MCF 10A (cell line): ENCODE data around the gene PNPLA1. TPM values are rescaled to one million over a fixed set of nuclear protein-coding genes. Genes with fewer than 3 reads are reported as not detected.

ENCODE experiments used
- BruUV-seq: library from RNA; stranded (reverse); fragments of 400-500 nt; replicated peaks from 2 replicates; lab custom pipeline; 2021; lab: Mats Ljungman, UMichigan
- CTCF ChIA-PET: fragments of 300-600 bp; sonication (Branson Sonifier 250); formaldehyde crosslinking; extraction: SDS; loops from one replicate; lab custom pipeline; 2021; ENCODE audit warnings: antibody characterized with exemption, inconsistent platforms; lab: Yijun Ruan, JAX
- POLR2A ChIA-PET: fragments of 300-600, 350-650 bp; sonication (Branson Sonifier 250); formaldehyde crosslinking; extraction: SDS; loops from one replicate; lab custom pipeline; 2020; ENCODE audit warnings: antibody characterized with exemption, inconsistent platforms; lab: Yijun Ruan, JAX
- DNase-seq: peaks from one replicate; pipeline ENCODE4 v3.0.0-alpha.2; 2018; ENCODE audit not compliant: unreplicated experiment
- H3K27ac Mint-ChIP-seq: one replicate; pipeline ENCODE4 v1.8.0; 2022; ENCODE audit warnings: mild to moderate bottlenecking, low read depth, mixed read lengths; ENCODE audit not compliant: unreplicated experiment
- H3K27me3 Mint-ChIP-seq: one replicate; pipeline ENCODE4 v1.8.0; 2022; ENCODE audit warnings: mixed read lengths; ENCODE audit not compliant: insufficient read depth, unreplicated experiment
- H3K36me3 Mint-ChIP-seq: one replicate; pipeline ENCODE4 v1.8.0; 2022; ENCODE audit warnings: mild to moderate bottlenecking, moderate library complexity, mixed read lengths; ENCODE audit not compliant: insufficient read depth, unreplicated experiment
- H3K4me1 Mint-ChIP-seq: one replicate; pipeline ENCODE4 v1.8.0; 2022; ENCODE audit warnings: mixed read lengths; ENCODE audit not compliant: insufficient read depth, unreplicated experiment
- H3K4me3 Mint-ChIP-seq: one replicate; pipeline ENCODE4 v1.8.0; 2022; ENCODE audit warnings: mild to moderate bottlenecking, moderate library complexity, mixed read lengths; ENCODE audit not compliant: unreplicated experiment
- H3K9me3 Mint-ChIP-seq: one replicate; pipeline ENCODE4 v1.8.0; 2022; ENCODE audit warnings: mixed read lengths; ENCODE audit not compliant: unreplicated experiment
- intact Hi-C: fragments of 100-400 bp; cut with micrococcal nuclease; formaldehyde crosslinking; loops from 2 replicates; pipeline ENCODE4 v1.14.1; 2022
- total RNA-seq: library from RNA; stranded (reverse); gene quantifications from 2 replicates; pipeline ENCODE4 v1.2.3, GENCODE V29; 2022
- TF ChIP-seq, protein P1 (sequence below): fragments of 200-600 bp; IDR thresholded peaks from one replicate; pipeline ENCODE4 v1.8.0; 2022; ENCODE audit warnings: antibody characterized with exemption, mild to moderate bottlenecking; ENCODE audit not compliant: unreplicated experiment

The PNPLA1 gene
- total RNA-seq, 1 experiment from 2014 or later, result not detected

DNA sequence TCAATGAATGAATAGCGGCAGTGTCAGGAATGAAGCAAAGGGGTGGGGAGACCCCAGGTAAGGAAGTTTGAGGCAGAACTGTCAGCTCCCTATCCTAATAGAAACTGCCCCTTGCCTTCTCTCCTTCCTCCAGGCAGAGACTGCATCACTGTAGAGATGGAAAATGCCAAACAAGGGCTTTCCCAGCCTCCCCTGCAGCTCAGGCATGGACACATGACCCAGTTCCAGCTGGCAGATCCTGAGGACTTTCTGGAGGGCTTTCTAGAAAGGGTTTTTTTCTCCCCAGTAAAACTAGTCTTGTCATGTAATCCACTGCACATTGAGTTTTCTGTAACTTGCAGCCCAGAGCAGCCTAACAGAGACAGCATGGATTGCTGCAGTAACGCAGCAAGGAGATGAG is 17.9 kb upstream of the PNPLA1 start:
- DNase-seq, result no peak
- TF ChIP-seq, protein P1, sequence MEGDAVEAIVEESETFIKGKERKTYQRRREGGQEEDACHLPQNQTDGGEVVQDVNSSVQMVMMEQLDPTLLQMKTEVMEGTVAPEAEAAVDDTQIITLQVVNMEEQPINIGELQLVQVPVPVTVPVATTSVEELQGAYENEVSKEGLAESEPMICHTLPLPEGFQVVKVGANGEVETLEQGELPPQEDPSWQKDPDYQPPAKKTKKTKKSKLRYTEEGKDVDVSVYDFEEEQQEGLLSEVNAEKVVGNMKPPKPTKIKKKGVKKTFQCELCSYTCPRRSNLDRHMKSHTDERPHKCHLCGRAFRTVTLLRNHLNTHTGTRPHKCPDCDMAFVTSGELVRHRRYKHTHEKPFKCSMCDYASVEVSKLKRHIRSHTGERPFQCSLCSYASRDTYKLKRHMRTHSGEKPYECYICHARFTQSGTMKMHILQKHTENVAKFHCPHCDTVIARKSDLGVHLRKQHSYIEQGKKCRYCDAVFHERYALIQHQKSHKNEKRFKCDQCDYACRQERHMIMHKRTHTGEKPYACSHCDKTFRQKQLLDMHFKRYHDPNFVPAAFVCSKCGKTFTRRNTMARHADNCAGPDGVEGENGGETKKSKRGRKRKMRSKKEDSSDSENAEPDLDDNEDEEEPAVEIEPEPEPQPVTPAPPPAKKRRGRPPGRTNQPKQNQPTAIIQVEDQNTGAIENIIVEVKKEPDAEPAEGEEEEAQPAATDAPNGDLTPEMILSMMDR, result no peak
- POLR2A ChIA-PET, result no interaction called here
- intact Hi-C loops, result no loop called here
- peaks cover 12% of the 10 kb centered on the region for H3K27me3 Mint-ChIP-seq
- no TSS peak for BruUV-seq
- H3K9me3 Mint-ChIP-seq, result no peaks in the 10 kb centered on the region
- H3K4me3 Mint-ChIP-seq, result no peak overlapping the region
- CTCF ChIA-PET, result interaction anchor here (1.0 kb wide), 1 partner anchor 16 kb away, joined by 3 read pairs; no protein-coding TSS in a partner anchor
- peaks cover 4% of the 10 kb centered on the region for H3K4me1 Mint-ChIP-seq
- no peak overlapping the region for H3K27ac Mint-ChIP-seq
- H3K36me3 Mint-ChIP-seq, result no peaks in the 10 kb centered on the region

DNA sequence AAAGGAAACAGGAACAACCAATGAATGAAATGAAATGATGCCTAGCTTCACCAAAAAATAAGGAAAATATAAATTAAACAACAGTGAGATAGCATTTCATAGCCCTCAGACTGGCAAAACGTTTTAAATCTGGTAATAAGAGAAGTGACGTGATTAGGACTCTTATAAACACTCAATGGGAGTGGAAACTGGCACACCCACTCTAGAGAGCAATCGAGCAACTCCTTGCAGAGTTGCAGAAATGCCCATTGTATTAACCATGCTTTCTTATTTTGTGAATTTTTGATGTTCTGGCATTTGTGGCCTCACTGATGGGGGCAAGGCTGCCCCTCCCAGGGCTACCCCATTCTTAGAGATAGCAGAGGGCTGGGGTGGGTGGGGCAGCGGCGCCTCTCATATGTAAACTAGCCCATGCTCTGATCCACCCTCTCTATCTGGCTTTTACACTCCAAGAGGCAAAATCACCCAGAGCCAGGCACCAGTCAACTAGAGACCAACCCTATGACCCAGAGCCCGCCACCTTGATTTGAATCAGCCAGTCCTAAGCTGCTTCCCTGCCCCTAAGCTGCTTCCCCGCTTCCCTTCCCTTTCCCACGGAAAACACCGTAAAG is 6.4 kb upstream of the PNPLA1 start:
- no peaks in the 10 kb centered on the region for H3K36me3 Mint-ChIP-seq
- peaks cover 54% of the 10 kb centered on the region for H3K27me3 Mint-ChIP-seq
- POLR2A ChIA-PET, result interaction anchor here (1.3 kb wide), 1 partner anchor 8 kb away, joined by 4 read pairs; no protein-coding TSS in a partner anchor
- no TSS peak for BruUV-seq
- no peak for DNase-seq
- intact Hi-C loops, result no loop called here
- H3K27ac Mint-ChIP-seq, result no peak overlapping the region
- CTCF ChIA-PET, result no interaction called here
- no peak overlapping the region for H3K4me3 Mint-ChIP-seq
- no peaks in the 10 kb centered on the region for H3K9me3 Mint-ChIP-seq
- TF ChIP-seq, protein P1, result no peak
- H3K4me1 Mint-ChIP-seq, result peaks cover 13% of the 10 kb centered on the region

DNA sequence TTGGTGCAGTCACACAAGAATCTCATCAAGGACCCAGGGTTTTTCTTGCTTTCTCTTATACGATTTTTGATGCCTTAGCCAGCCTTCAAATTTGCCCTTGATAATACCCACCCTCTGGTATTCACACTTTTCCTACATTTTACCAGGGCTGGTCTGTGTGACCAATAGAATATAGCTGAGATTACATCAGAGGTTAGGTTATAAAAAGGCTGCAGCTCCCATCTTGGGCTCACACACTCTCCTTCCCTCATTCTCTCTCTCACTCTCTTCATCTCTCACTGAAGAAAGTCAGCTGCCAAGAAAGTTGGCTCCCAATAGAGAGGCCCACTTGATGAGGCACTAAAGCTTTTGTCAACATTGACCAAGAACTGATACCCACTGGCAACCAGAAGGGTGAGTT is 4.1 kb upstream of the PNPLA1 start:
- Mint-ChIP-seq H3K9me3 (no peaks in the 10 kb centered on the region), H3K4me3 (no peak overlapping the region), H3K27ac (no peak overlapping the region), H3K4me1 (peaks cover 18% of the 10 kb centered on the region), H3K27me3 (peaks cover 52% of the 10 kb centered on the region), H3K36me3 (no peaks in the 10 kb centered on the region)
- TF ChIP-seq, protein P1, result no peak
- DNase-seq, result no peak
- no TSS peak for BruUV-seq
- POLR2A ChIA-PET, result no interaction called here
- CTCF ChIA-PET, result interaction anchor here (0.7 kb wide), 1 partner anchor 12 kb away, joined by 3 read pairs; no protein-coding TSS in a partner anchor
- intact Hi-C loops, result no loop called here

DNA sequence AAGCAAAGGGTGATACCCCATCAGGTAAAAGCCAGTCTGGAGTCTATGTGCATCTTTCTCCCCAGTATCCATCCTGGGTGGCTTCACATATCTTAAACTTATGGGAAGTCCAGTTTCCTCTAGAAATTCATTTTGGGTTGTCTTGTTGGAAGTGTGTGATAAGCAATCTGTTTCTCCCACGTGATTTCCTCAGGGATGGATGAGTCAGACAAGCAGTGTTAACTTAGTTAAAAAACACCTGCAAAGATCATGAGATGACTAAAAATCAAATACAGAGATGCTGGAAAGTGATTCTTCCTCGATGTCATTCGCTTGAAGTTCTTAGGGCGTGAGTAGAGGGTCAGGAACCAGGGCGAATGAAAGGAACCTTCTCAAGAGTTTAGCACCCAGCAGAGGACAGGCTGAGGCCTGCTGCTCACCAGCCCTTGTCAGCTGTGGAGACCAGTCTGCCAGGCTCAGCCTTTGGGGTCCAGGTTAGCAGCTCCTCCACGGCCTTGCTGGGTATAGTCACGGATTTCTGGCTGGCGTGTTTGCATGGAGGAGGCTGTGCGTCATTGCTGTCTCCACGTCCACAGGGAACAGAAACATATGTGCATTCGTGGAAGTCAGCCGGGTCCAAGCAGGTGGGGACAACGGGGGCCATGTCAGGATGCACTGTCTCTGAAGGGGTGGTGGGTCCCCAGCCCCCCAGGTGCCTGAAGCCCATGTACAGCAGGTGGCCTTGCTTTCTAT is 2.8 kb upstream of the PNPLA1 start:
- no peak for DNase-seq
- TF ChIP-seq, protein P1, result no peak
- POLR2A ChIA-PET, result no interaction called here
- intact Hi-C loops, result no loop called here
- Mint-ChIP-seq H3K4me3 (no peak overlapping the region), H3K27me3 (peaks cover 52% of the 10 kb centered on the region), H3K27ac (no peak overlapping the region), H3K9me3 (no peaks in the 10 kb centered on the region), H3K36me3 (no peaks in the 10 kb centered on the region), H3K4me1 (peaks cover 18% of the 10 kb centered on the region)
- CTCF ChIA-PET, result interaction anchor here (0.7 kb wide), 1 partner anchor 499 kb away, joined by 3 read pairs; no protein-coding TSS in a partner anchor
- no TSS peak for BruUV-seq
